Adrenal gland (tissue), 12 donors: ENCODE results near the gene PLPP1. TPM values are rescaled to one million over a fixed set of nuclear protein-coding genes. Genes with fewer than 3 reads are reported as not detected.

ENCODE experiments used
- DNase-seq, 7 donors: peaks; one replicate each; pipeline ENCODE4 v3.0.0-alpha.2; 2019 to 2020
- H3K27ac ChIP-seq, 5 donors: fragments of 200-600 bp; sonication (generic) in 4 of 5; 1 replicate in 3 of 5; 2 replicates in 2 of 5; pipeline versions ENCODE4 v1.5.1 to v1.8.0; 2016 to 2020; ENCODE audit warnings: mild to moderate bottlenecking in 1 of 5
- H3K27me3 ChIP-seq: fragments of 200-600 bp; 2 replicates; pipeline ENCODE4 v1.8.0; 2021
- H3K36me3 ChIP-seq, 2 donors: fragments of 200-600 bp; replicated peaks in 1 of 2; 1 replicate in 1 of 2; 2 replicates in 1 of 2; pipeline versions ENCODE4 v1.5.1 to v1.8.0; 2018 to 2022
- H3K4me1 ChIP-seq, 2 donors: fragments of 200-600 bp; replicated peaks in 1 of 2; 1 replicate in 1 of 2; 2 replicates in 1 of 2; pipeline versions ENCODE4 v1.5.1 to v1.8.0; 2018 to 2021
- H3K4me3 ChIP-seq, 4 donors: fragments of 200-600 bp; sonication (generic) in 3 of 4; one replicate each; pipeline ENCODE4 v1.5.1; 2016 to 2018
- H3K9me3 ChIP-seq, 3 donors: fragments of 200-600 bp; sonication (generic) in 1 of 3; replicated peaks in 1 of 3; 1 replicate in 2 of 3; 2 replicates in 1 of 3; pipeline versions ENCODE4 v1.5.1 to v1.8.0; 2016 to 2021
- POLR2A ChIP-seq, 2 donors: fragments of 450-650 bp; IDR thresholded peaks; one replicate each; pipeline ENCODE4 v1.6.1; 2017; ENCODE audit warnings: antibody characterized with exemption in 2 of 2, mild to moderate bottlenecking in 2 of 2, moderate library complexity in 1 of 2
- WGBS, 4 donors: extraction: QIAGEN DNeasy Blood & Tissue Kit in 2 of 4; methylation state at CpG; one replicate each; pipeline versions ENCODE4 v1.1.5 to v1.1.7; 2013 to 2017; 5-methylcytosine and 5-hydroxymethylcytosine counted together
- intact Hi-C, 2 donors: fragments of 100-400 bp; cut with DNase I; formaldehyde crosslinking; loops; one replicate each; pipeline versions ENCODE4 v1.14.1 to v1.15.0; 2022 to 2023
- polyA plus RNA-seq, 3 donors: library from polyadenylated mRNA; stranded (reverse); fragments of 200-250 nt in 2 of 3; fragments of 350-450 nt in 1 of 3; fragmentation: Illumina TruSeq in 1 of 3; extraction: RNeasy Lipid Tissue Mini Kit (QIAGEN cat#74804) in 1 of 3; gene quantifications; one replicate each; pipeline ENCODE4 v1.2.3, GENCODE V29; 2013 to 2014
- total RNA-seq, 9 donors: library from RNA; depleted of rRNA in 4 of 9; stranded (reverse); fragments of >200 nt in 4 of 9; fragments of 120-200 nt in 1 of 9; fragmentation: NEBNext Ultra II Directional in 1 of 9; extraction: Animal tissue kit (Norgen Biotek cat#: 25700) in 1 of 9; gene quantifications; one replicate each; pipeline versions ENCODE4 v1.1.0 to v1.2.4, GENCODE V29; 2013 to 2023
- TF ChIP-seq, protein P1 (sequence below), 6 experiments: fragments of 450-650 bp in 4 of 6; fragments of 200-600 bp in 2 of 6; sonication (generic) in 1 of 6; IDR thresholded peaks; 1 replicate in 5 of 6; 2 replicates in 1 of 6; pipeline versions ENCODE4 v1.5.1 to v1.8.0; 2016 to 2021; ENCODE audit warnings: antibody characterized with exemption in 6 of 6, mild to moderate bottlenecking in 2 of 6, moderate library complexity in 1 of 6
- donor health status: healthy with polysubstance abuse.
- donor health status: Bipolar disorder and iron deficiency.
- donor health status: DM: yes; HTN: yes; CAD: no.
- donor health status: DM: no; HTN: no; CAD: no.
- donor health status: DM: no; HTN: no; CAD: no.
- donor health status: DM: yes; HTN: yes; CAD: no.

PLPP1 gene
- total and polyA plus RNA-seq, 12 donors, result 55.2 to 716 (median 124) TPM

DNA sequence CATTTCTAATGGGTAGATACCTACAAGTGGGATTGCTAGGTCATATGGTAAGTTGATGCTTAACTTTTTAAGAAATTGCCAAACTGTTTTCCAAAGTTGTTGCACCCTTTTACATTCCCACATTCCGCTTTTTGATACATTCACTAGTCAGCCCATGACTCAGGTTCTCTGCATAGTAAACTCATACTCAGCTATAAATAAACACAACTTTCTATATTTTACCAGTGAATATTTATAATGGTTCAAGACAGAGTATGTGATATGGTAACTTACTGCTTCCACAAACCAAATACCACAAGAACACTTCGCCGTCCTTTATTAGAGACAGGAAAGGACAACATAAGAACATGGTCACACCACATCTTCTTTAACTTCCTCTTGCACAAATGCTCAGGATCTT, 54.0 kb downstream of the PLPP1 start:
- no peak for DNase-seq
- H3K9me3 ChIP-seq, result no peaks in the 10 kb centered on the region
- H3K36me3 ChIP-seq, result no peaks in the 10 kb centered on the region
- TF ChIP-seq, protein P1, sequence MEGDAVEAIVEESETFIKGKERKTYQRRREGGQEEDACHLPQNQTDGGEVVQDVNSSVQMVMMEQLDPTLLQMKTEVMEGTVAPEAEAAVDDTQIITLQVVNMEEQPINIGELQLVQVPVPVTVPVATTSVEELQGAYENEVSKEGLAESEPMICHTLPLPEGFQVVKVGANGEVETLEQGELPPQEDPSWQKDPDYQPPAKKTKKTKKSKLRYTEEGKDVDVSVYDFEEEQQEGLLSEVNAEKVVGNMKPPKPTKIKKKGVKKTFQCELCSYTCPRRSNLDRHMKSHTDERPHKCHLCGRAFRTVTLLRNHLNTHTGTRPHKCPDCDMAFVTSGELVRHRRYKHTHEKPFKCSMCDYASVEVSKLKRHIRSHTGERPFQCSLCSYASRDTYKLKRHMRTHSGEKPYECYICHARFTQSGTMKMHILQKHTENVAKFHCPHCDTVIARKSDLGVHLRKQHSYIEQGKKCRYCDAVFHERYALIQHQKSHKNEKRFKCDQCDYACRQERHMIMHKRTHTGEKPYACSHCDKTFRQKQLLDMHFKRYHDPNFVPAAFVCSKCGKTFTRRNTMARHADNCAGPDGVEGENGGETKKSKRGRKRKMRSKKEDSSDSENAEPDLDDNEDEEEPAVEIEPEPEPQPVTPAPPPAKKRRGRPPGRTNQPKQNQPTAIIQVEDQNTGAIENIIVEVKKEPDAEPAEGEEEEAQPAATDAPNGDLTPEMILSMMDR (IDR thresholded peaks at IDR 0.05), result no peak
- no peak for TF ChIP-seq POLR2A (IDR thresholded peaks at IDR 0.05)
- H3K4me1 ChIP-seq, result no peaks in the 10 kb centered on the region
- 79 to 86% (median 84%) methylated on average over 3 of the region's 3 CpGs for WGBS, 4 donors
- no peak overlapping the region for H3K27ac ChIP-seq
- intact Hi-C loops, result no loop called here
- H3K4me3 ChIP-seq, result no peak overlapping the region
- H3K27me3 ChIP-seq, result no peaks in the 10 kb centered on the region

DNA sequence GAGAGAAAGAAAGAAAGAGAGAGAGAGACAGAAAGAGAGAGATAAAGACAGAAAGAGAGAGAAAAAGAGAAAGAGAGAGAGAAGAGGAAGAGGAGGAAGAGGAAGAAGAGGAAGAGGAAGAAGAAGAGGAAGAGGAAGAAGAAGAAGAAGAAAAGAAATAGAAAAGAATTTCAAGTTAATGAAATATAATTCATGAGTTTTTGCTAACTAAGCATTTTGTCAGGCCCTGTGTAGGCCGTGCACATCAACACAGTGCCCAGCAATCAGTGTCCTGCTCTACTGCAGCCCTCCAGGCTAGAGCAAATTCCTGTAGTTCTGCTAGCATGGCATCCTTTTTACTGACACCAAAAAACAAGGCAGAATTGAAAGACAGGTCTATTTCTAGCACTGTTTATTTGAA, 62.1 kb downstream of the PLPP1 start:
- intact Hi-C loops, result no loop called here
- H3K4me1 ChIP-seq, result peaks cover 0 to 4% of the 10 kb centered on the region in 2 donors
- peaks cover 0 to 5% of the 10 kb centered on the region in 2 donors for H3K36me3 ChIP-seq
- no peak overlapping the region for H3K4me3 ChIP-seq
- no peaks in the 10 kb centered on the region for H3K9me3 ChIP-seq
- no peak for DNase-seq
- no peak for TF ChIP-seq POLR2A (IDR thresholded peaks at IDR 0.05)
- TF ChIP-seq, protein P1 (IDR thresholded peaks at IDR 0.05), result no peak
- 78 to 97% (median 92%) methylated on average over 1 of the region's 1 CpG for WGBS, 4 donors
- H3K27ac ChIP-seq, result no peak overlapping the region
- no peaks in the 10 kb centered on the region for H3K27me3 ChIP-seq

- DNase-seq, result no peak
- H3K36me3 ChIP-seq, result peaks cover 0 to 5% of the 10 kb centered on the region in 2 donors
- TF ChIP-seq POLR2A (IDR thresholded peaks at IDR 0.05), result no peak
- TF ChIP-seq, protein P1 (IDR thresholded peaks at IDR 0.05), result no peak
- no peak overlapping the region for H3K27ac ChIP-seq
- WGBS, 4 donors, result 84 to 94% (median 89%) methylated on average over 1 of the region's 1 CpG
- H3K27me3 ChIP-seq, result no peaks in the 10 kb centered on the region
- no peaks in the 10 kb centered on the region for H3K9me3 ChIP-seq
- intact Hi-C loops, result no loop called here
- H3K4me1 ChIP-seq, result peaks cover 0 to 4% of the 10 kb centered on the region in 2 donors
- no peak overlapping the region for H3K4me3 ChIP-seq
Measured at GRCh38 chr5:55471468-55471867, 63.3 kb downstream of the PLPP1 start.

DNA sequence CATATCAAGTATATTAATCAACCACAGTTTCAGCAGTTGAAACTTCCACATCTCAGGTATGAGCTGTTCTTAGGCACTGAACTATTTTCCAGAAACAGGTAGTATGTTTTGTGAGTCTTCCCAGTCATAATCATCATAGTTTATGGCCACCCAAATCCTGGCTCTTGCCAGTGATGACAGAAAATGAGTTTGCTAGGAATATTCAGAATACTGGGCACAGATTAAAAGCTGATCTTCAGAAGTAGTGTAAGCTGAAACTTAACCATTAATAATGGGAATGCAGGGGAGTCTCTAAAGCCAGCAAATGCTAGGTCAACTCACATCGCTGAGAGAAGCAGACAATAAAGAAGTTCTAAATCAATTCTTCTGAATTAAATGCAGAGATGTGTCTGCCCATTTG, 64.5 kb downstream of the PLPP1 start:
- no peak for DNase-seq
- WGBS, 4 donors, result 89 to 96% (median 95%) methylated on average over 1 of the region's 1 CpG
- peaks cover 0 to 5% of the 10 kb centered on the region in 2 donors for H3K36me3 ChIP-seq
- TF ChIP-seq POLR2A (IDR thresholded peaks at IDR 0.05), result no peak
- TF ChIP-seq, protein P1 (IDR thresholded peaks at IDR 0.05), result no peak
- peaks cover 0 to 4% of the 10 kb centered on the region in 2 donors for H3K4me1 ChIP-seq
- intact Hi-C loops, result no loop called here
- H3K27ac ChIP-seq, result no peak overlapping the region
- no peaks in the 10 kb centered on the region for H3K27me3 ChIP-seq
- H3K9me3 ChIP-seq, result no peaks in the 10 kb centered on the region
- H3K4me3 ChIP-seq, result no peak overlapping the region
